CD4-positive, alpha-beta T cell treated with Interferon alpha-2 for 1 hour (primary cell): Measurements from ENCODE around the gene GSDME.
"Not testable (repeated sequence)": the region's sequence is repeated elsewhere in the genome, so short reads cannot be mapped to it uniquely, and the experiment has no call there.

ENCODE experiments used
- DNase-seq, 2 donors: peaks; one replicate each; pipeline ENCODE4 v3.0.0-alpha.2; 2020 to 2022

Gene GSDME

DNA sequence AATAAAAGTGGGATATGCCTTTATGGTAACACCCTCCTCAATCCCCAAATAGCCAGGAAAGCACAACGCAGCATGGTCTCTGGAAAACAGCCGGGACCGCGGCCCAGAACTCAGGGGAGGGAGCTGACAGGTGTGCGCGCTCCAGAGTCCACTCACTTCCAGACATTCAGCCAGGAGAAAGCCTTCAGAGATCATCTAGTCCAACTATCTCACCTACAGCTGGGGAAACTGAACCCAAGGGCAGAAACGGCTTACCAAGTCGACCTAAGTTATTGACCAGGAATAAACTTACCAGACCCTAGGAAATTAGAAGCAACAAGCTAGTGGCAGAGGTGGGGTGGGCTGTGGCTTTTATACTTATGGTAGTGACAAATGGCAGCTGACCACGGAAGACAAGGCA, 16.4 kb downstream of the GSDME start:
- DNase-seq, result no peak

GRCh38 chr7:24739306-24739705, 18.0 kb downstream of the GSDME start:
- DNase-seq, result no peak

- no peak for DNase-seq
These were observed 18.7 kb downstream of the GSDME start for GRCh38 chr7:24738577-24738976.

GRCh38 chr7:24737281-24737680, 20.0 kb downstream of the GSDME start:
- no peak for DNase-seq

GRCh38 chr7:24735594-24735993, 21.7 kb downstream of the GSDME start:
- DNase-seq, result not testable (repeated sequence)

DNA sequence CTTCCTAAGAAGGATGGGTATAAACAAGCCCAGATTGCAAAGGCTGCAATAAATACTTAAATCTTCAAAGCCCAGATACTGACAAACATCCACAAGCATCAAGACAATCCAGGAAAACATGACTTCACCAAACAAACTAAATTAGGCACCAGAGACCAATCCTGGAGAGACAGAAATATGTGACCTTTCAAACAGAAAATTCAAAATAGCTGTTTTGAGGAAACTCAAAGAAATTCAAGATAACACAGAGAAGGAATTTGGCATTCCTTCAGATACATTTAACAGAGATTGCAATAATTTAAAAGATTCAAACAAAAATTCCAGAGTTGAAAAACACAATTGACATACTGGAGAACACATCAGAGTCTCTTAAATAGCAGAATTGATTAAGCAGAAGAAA, 23.0 kb downstream of the GSDME start:
- no peak for DNase-seq

- DNase-seq, result no peak
These were observed 23.7 kb downstream of the GSDME start for GRCh38 chr7:24733414-24734060.

- DNase-seq, result no peak
These were observed 24.4 kb downstream of the GSDME start for GRCh38 chr7:24732646-24733413.

GRCh38 chr7:24731313-24731712, 26.0 kb downstream of the GSDME start:
- no peak for DNase-seq

- no peak for DNase-seq
These were observed 27.3 kb downstream of the GSDME start for GRCh38 chr7:24730018-24730369.

- no peak for DNase-seq
These were observed 27.8 kb downstream of the GSDME start for GRCh38 chr7:24729365-24730017.

DNA sequence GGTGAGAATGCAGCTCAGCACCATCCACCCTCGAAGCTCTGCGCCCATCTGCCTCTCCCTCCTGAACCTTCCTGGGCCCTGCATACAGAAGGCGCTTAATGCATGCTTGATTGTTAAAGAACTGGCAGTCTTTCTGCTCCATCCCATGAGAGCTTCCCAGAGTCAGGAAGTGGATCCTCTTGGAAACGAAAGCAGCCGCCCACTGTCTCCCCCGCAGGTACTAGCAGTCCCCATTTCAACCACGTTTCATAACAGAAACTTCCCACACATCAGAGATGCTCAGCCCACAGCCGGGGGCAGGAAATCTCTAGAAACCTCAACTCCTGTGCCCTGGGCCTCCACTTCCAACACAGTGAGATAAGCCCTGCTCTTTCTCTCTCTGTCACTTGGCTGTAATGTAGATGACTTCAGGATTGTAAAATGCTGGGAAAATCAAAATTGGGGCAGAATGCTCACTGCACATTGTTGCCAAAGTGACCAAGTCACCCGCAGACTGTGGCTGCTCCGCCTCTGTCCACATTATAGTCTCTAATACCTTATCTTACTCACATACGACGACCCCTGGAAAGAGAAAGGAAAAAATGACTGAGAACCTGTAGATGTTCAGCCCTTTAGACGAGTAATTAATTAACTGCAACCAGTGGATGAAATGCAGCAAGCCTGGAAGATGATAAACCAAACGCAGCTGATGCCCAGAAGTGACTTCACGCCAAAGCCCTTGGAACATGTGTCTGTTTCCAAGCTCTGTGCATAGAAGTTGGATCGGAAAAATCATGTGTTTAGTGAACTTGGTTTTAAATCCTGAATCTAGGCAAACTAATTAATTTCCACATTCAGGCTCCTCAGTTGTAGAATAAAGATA, 28.5 kb downstream of the GSDME start:
- no peak for DNase-seq

- no peak for DNase-seq
These were observed 29.2 kb downstream of the GSDME start for GRCh38 chr7:24728121-24728500.

DNA sequence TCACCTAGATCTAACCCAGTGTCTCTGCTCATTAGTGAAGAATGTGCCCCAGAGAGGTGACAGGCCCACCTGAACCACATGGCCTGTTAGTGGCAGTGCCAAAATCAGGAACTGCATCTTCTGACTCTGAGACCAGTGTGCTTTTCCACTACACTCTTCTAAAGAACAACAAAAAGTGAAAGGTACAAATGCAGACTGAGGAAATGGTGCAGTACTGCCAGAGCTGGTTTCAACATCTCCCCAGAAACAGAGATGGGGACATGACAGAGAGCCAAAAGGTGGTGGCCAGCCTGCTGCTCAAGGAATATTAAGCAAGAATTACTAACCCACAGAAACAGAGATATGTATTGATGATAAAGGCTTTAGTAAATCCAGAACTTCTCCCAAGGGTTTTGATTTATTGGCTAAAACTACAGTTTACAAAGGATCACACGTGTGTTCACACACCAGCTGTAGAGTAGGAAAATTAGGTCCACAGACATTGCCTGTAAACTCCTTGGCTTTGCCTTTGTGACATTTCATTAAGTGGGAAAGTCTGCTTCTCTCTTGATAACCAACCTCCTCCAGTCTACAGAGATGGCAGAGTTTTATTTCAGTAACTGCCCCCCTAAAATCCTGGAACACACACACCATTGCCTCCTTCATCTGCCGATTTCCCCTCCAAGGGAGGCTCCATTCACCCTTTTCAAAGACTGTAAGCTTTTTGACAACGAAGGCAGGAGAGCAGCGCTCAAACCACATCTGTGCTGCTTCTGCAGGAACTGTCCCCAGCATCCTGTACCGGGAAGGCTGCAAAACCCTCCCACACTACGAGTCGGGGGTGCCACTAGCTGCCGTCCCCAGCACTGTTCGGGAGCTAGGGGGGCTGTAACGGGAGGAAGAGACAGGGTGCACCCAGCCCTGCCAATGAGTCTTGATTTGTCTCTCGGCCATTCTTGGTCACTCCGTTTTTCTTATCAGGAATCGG, 29.8 kb downstream of the GSDME start:
- DNase-seq, result no peak

DNA sequence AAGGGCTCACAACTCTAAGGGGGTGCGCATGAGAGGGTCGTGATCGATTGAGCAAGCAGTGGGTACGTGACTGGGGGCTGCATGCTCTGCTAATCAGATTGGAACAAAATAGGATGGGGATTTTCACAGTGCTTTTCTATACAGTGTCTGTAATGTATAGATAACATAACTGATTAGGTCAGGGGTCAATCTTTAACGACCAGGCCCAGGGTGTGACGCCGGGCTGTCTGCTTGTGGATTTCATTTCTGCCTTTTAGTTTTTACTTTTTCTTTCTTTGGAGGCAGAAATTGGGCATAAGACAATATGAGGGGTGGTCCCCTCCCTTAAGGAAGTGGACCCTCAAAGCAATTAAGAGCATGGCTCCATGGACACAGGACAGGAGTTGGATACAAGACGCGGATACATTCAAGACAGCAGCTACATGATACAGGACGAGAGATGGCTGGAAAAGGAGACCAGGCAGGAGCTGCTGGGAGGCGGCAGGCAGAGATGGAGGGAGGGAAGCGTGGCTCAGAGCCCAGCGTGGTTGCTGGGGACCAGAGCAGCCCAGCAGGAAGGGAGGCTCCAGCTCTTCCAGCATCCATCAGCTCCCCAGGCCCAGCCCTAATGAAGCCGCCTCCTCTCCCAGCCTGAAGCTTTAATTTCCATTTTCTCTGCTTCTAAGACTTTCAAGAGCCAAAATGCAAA, 31.6 kb downstream of the GSDME start:
- no peak for DNase-seq

DNA sequence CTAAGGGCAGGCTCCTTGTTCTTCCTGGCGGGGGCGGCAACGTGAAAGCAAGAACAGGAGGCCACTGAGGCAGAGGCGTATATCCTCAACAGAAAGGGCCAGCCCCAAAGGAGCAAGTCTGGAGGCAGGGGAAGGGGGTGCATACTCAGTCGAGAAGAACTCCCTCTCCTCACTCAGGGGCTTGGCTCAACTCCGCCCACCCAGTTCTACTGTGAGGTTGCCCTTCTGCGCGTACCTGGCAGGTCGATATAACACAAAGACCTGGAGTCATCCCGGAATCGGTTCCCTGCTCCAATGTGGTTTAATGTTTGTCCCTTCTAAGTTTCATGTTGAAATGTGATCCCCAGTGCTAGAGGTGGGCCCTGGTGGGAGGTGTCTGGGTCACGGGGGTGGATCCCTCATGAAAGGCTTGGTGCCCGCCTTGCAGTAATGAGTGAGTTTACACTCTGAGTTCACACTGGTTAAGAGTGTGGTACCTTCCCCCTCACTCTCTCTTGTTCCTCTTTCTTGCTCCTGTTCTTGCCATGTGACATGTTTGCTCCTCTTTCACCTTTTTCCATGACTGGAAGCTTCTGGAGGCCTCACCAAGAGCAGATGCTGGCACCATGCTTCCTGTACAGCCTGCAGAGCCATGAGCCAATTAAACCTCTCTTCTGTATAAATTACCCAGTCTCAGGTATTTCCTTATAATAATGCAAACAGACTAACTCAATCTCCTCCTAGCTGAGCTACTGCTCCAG, 32.6 kb downstream of the GSDME start:
- DNase-seq, result no peak

GRCh38 chr7:24723178-24723530, 34.1 kb downstream of the GSDME start:
- no peak for DNase-seq

DNA sequence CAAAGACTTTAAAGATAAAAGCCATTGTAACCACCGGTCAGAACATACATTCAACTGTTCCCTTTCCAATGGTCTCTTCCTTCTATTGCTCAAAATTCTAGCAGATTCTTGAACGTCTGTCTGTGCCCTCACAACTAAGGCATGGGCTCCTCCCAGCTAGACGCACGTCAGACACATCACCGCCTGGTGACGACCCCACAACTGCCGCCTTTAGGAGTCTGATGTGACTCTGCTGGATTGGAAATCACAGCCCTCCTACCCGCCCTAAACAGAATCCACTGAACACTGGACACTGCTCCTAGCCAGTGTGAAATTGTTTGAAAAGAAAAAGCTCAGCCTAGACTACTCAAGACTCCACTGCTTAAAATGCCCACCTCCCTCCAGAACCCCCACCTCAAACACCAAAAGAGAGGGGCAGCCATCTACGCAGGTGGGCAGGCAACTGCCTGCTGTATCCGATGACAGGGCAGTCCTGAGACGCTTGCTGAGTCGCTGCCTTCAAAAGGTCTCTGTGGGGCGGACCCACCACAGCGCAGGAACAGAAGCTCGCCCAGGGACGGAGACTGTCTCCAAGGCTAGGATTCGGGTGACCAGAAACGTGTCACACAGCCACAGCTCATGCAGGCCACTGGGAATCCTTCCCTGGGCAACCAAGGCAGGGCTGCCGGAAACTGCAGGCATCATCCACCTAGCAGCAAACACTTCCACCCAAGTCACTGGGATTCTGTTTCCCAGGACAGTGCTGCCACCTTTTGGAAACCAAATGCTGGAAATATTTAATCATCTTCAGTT, 34.7 kb downstream of the GSDME start:
- DNase-seq, result no peak

- DNase-seq, result no peak
These were observed 35.7 kb downstream of the GSDME start for GRCh38 chr7:24721481-24722001.

- DNase-seq, result no peak
These were observed 37.0 kb downstream of the GSDME start for GRCh38 chr7:24720283-24720682.
